ENCODE measurements around the gene SPRN.
"Not testable (repeated sequence)": the region's sequence is repeated elsewhere in the genome, so short reads cannot be mapped to it uniquely, and the experiment has no call there.

SPRN gene

DNA sequence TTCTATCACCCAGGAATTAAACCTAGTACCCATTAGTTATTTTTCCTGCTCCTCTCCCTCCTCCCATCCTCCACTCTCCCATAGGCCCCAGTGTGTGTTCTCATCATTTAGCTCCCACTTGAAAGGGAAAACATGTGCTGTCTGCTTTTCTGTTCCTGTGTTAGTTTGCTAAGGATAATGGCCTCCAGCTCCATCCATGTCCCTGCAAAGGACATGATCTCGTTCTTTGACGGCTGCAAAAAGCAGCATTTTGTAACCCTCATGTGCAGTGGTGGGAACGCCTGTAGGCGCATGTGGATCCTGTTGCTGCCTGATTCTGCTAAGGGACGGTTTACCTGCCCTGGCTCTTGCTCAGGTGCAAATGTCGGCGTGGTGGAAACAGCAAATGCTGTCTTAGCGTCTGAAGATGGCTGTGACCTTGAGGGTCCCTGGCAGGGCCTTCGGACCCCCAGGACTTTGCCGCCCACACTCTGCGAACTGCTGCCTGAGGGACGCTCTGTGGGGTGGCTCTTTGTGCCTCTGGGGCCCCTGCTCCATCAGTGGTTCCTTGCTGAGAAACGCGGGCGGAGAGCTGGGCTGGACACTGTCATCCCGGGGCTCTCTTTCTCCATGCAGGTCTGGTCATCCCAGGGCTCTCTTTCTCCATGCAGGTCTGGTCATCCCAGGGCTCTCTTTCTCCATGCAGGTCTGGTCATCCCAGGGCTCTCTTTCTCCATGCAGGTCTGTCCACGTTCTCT, 36.0 kb downstream of the SPRN start:
- no peak for DNase-seq (ENCODE audit: low read depth)
- no peak overlapping the region for H3K4me3 ChIP-seq (ENCODE audit: low read depth, low read length)

DNA sequence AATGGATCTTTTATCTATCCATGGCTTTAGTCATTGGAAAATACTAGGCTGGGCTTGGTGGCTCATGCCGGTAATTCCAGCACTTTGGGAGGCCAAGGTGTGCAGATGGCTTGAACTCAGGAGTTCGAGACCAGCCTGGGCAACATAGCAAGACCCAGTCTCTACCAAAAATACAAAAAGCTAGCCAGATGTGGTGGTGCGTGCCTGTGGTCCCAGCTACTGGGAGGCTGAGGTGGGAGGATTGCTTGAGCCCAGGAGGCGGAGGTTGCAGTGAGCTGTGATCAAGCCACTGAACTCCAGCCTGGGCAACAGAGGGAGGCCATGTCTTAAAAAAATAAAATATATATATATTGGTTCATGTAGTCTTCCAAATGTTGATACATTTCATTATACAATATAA, 37.5 kb downstream of the SPRN start:
- H3K4me3 ChIP-seq (ENCODE audit: low read depth, low read length); DNase-seq (ENCODE audit: low read depth): not testable (repeated sequence)

More for the DNA sequence above, 36.0 kb downstream of the SPRN start:
- TF ChIP-seq, protein P1, sequence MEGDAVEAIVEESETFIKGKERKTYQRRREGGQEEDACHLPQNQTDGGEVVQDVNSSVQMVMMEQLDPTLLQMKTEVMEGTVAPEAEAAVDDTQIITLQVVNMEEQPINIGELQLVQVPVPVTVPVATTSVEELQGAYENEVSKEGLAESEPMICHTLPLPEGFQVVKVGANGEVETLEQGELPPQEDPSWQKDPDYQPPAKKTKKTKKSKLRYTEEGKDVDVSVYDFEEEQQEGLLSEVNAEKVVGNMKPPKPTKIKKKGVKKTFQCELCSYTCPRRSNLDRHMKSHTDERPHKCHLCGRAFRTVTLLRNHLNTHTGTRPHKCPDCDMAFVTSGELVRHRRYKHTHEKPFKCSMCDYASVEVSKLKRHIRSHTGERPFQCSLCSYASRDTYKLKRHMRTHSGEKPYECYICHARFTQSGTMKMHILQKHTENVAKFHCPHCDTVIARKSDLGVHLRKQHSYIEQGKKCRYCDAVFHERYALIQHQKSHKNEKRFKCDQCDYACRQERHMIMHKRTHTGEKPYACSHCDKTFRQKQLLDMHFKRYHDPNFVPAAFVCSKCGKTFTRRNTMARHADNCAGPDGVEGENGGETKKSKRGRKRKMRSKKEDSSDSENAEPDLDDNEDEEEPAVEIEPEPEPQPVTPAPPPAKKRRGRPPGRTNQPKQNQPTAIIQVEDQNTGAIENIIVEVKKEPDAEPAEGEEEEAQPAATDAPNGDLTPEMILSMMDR (conservative IDR thresholded peaks at IDR 0.05; ENCODE audit: low read depth, low read length), result no peak

DNA sequence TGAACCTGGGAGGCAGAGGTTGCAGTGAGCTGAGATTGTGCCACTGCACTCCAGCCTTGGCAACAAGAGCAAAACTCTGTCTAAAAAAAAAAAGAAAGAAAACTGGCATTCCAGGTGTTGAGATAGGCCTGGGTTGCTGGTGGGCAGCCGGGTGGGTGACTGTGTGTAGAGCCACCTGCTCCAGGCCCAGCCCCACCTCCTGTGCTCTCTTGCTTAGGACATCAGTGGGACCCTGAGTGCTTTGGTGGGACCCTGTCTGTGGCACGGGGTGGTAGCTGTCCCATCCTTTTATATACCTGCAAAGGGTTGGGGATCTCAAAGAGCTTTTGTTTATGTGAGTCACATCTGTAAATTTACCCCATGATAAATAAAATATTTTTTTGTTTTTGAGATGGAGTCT, 39.2 kb downstream of the SPRN start:
- no peak for DNase-seq (ENCODE audit: low read depth)
- H3K4me3 ChIP-seq (ENCODE audit: low read depth, low read length), result no peak overlapping the region
- TF ChIP-seq, protein P1 (conservative IDR thresholded peaks at IDR 0.05; ENCODE audit: low read depth, low read length), result no peak

DNA sequence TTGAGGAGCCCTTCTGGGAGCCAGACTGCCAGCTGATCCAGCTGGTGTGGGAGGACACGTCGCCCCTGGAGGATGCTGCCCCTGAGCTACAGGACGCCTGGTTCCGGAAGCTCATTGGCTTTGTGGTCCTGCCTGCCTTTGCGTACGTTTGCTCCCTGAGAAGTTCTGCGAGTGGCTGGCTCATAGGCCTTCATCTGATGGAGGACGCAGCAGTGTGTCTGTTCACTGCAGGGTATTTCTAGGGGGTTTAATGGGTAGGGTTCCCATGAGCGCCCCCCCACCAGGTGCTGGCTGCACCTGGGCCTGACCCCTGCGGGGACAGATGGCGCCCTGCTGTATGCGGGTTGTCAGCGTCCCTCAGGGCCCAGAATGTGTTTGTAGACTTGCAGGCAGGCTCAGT, 40.4 kb downstream of the SPRN start:
- no peak for DNase-seq (ENCODE audit: low read depth)
- no peak overlapping the region for H3K4me3 ChIP-seq (ENCODE audit: low read depth, low read length)
- TF ChIP-seq, protein P1 (conservative IDR thresholded peaks at IDR 0.05; ENCODE audit: low read depth, low read length), result no peak

DNA sequence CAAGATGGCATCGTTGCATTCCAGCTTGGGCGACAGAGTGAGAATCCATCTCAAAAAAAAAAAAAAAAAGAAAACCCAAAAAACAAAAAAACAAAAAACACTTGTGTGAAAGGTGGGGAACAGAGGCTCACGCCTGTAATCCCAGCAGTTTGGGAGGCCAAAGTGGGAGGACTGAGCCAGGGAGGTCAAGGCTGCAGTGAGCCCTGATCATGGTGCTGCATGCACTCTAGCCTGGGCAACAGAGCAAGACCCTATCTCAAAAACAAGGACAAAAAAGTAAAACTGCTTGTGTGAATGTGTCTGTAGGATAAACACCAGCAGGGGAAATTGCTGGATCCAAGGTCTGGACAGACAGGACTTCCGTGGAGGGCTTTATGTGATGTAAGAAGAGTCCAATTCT, 40.9 kb downstream of the SPRN start:
- TF ChIP-seq, protein P1 (conservative IDR thresholded peaks at IDR 0.05; ENCODE audit: low read depth, low read length), result no peak
- DNase-seq (ENCODE audit: low read depth), result no peak

DNA sequence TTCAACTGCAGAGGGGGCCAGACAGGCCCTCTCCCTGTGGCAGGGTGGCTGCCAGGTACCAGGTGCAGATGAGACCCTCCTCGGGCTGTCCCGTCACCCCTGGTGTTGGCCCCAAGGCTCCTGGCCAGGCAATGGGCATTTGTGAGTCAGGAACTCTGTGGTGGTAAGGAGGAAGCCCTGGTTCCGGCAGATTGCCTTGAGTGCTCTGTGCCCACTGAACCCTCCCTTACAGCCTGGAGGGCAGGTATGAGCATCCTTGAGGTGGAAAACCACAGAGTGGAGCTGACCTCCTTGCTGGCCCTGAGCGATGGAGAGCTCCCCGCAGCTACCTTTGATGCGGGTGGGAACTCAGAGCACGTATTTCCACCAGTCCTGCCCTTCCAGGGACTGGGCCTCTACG, 43.4 kb downstream of the SPRN start:
- no peak for DNase-seq (ENCODE audit: low read depth)
- TF ChIP-seq, protein P1 (conservative IDR thresholded peaks at IDR 0.05; ENCODE audit: low read depth, low read length), result no peak
- H3K4me3 ChIP-seq (ENCODE audit: low read depth, low read length), result no peak overlapping the region

More for the DNA sequence above, 40.9 kb downstream of the SPRN start:
- H3K4me3 ChIP-seq (ENCODE audit: low read depth, low read length), result no peak overlapping the region

DNA sequence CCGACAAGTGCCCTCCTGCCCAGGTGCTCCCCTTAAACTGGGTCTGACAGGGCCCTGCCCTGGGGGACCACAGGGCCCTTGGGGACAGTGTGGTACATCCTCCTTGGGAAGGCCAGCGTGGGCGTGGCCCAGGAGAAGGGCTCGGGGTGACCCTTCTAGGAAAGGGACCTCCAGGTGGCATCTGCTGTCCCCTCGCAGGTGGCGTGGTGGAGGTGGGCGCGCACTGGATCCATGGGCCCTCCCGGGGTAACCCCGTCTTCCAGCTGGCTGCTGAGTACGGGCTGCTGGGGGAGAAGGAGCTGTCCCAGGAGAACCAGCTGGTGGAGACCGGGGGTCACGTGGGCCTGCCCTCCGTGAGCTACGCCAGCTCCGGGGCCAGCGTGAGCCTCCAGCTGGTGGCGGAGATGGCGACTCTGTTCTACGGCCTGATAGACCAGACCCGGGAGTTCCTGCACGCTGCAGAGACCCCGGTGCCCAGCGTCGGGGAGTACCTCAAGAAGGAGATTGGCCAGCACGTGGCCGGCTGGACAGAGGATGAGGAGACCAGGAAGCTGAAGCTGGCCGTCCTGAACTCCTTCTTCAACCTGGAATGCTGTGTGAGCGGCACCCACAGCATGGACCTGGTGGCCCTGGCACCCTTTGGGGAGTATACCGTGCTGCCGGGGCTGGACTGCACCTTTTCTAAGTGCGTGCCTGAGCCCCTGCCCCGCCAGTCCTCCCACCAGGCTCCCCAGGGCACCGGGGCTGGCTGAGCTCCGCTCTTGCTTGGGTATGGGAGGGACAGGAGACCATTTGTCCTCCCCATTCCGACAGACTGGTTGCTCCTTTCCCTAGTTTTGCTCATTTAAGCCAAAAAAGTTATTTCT, 44.4 kb downstream of the SPRN start:
- H3K4me3 ChIP-seq (ENCODE audit: low read depth, low read length), result peak overlapping the region; percentile 61
- TF ChIP-seq, protein P1 (conservative IDR thresholded peaks at IDR 0.05; ENCODE audit: low read depth, low read length), result no peak
- no peak for DNase-seq (ENCODE audit: low read depth)
